ENCODE measurements around the gene APLP2.
"Not testable (repeated sequence)": the region's sequence is repeated elsewhere in the genome, so short reads cannot be mapped to it uniquely, and the experiment has no call there.

Gene APLP2

DNA sequence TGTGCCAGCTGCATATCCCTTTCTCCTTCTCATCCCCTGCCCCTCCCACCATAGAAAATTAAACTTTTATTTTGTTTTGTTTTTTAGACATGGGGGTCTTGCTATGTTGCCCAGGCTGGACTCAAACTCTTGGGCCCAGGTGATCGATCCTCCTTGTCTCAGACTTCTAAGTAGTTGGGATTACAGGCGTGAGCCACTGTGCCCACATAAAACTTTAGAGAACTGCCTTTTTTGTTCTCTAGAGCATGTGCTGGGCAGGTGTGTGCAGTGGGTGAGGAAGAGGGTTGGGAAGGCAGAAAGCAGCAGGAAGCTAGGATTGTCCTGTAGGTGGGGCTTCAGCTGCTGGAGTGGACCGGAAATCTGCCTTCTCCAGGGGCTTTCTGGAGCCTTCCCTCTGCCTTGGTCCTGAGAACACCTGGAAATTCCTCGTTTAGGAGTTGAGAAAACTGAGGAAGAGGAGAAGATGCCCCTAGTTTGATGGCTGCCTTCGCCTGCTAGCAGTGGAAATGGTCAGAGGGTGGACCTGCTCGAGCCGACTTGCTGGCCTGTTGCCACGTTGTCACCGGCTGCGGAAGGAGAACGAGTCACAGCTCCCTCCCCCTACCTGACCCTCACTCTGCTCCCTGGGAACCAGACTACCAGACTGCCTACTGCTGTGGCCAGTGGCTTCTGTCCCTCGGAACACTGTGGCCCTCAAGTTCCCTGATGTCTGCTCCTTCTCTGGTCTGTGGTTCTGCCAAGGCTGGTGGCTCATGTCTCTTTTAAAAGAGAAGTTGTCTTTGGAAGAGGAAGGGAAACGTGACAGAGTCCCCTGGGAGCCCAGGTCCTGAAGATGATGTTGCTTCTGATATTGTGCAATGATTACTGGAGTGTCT lies 93.9 kb downstream of the APLP2 start:
- TF ChIP-seq ZNF274 (IDR thresholded peaks at IDR 0.05; ENCODE audit: low read depth, low read length) = no peak
- no peak overlapping the region for H3K4me3 ChIP-seq (ENCODE audit: low read length)

DNA sequence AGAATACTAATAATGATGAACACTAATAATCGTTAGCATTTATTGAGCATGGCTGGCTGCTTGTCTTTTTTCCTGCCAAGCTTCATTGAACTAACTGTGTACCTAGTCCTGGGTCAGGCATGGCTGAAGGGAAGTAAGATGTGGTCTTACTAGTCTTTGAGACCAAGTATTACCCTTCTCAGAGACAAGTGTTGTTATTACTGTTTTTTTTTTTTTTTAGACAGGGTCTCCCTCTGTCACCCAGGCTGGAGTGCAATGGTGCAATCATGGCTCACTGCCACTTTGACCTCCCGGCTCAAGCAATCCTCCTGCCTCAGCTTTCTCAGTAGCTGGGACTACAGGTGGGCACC lies 94.5 kb downstream of the APLP2 start:
- TF ChIP-seq ZNF274 (IDR thresholded peaks at IDR 0.05; ENCODE audit: low read depth, low read length) = no peak
- no peak overlapping the region for H3K4me3 ChIP-seq (ENCODE audit: low read length)

DNA sequence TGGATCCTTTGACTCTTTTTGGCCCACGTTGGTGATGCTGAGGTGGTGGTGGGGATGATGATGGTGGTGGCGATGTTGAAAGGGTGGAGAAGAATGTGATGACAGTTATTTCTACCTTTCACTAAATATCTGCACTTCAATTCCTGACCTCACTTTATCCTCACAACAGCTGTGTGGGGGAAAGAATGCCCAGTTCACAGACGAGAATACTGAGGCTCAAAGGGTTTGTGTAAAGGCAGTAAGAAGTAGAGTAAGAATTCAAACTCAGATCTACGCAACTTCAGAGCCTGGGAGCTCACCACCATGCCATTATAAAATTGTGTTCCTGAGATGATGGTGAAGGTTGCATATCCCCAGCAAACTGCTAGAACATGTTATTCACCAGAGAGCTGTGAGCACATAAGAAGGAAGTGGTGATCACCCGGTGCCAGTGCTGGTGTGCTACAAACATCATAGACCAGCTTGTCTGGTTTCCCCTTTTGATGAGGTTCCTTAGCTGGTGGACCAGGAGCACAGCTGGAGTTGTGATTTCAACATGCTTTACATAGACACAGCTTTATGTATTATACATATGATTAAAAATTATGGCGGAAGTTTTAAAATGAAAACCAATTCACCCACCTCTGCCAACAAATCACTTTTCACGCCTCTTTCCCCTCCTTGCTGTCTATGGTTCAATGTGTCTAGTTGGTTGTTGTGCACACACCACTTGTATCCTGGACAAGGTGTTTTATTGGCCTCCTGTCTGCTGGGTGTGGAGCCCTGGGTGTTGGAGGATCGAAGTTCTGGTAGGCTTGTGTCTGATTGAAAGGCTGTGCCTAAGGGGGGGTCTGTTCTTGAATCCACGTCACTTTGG lies 96.1 kb downstream of the APLP2 start:
- no peak overlapping the region for H3K4me3 ChIP-seq (ENCODE audit: low read length)
- no peak for TF ChIP-seq ZNF274 (IDR thresholded peaks at IDR 0.05; ENCODE audit: low read depth, low read length)

DNA sequence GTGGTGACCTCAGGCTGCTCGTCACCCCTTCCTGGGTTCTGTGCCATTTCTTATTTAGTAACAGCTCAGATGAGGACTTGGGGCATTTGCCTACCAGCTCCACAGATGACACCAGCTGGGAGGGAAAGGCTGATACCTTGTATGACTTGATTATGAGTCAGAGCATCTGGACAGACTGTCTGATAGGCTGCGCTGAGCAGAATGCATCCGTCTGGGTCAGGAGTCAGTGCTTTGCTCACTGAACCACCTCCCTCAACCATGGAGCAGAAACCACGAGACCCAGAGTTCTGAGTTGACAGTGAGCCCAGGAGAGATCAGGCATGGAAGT lies 96.7 kb downstream of the APLP2 start:
- no peak for TF ChIP-seq ZNF274 (IDR thresholded peaks at IDR 0.05; ENCODE audit: low read depth, low read length)
- no peak overlapping the region for H3K4me3 ChIP-seq (ENCODE audit: low read length)

DNA sequence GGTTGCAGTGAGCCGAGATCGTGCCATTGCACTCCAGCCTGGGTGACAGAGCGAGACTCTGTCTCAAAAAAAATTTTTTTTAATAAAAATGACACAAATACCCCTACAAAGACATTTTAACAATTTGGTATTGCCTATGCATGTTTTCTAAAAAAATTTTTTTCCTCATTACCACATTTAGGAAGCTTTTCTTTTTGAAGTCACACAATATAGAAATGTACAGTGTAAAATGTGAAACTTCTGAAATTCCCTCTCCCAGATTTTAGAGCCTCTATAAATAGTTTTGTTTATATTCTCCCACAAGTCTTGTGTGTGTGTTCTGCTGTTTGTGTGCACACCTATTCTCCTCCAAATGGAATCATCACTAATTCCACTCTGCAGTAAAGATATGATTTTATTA lies 97.5 kb downstream of the APLP2 start:
- H3K4me3 ChIP-seq (ENCODE audit: low read length) = no peak overlapping the region
- TF ChIP-seq ZNF274 (IDR thresholded peaks at IDR 0.05; ENCODE audit: low read depth, low read length) = no peak

DNA sequence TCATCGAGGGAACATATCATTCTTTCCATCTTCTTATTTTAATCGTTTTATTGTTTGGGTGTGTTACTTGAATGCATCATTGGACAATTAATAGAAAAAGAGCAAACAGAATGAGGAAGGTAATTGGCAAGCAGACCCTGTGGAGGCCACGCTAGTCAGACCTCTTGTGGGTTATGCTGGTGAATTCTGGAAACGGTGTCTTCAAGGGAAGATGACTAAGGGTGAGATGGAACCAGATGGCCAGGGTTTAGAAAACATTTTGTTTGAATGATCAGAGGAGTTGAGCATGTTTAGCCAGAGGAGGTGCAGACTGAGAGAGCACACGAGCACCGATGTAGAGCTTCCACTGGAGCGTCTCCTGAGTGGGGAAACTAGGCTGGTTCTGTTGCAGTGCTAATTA lies 98.4 kb downstream of the APLP2 start:
- no peak overlapping the region for H3K4me3 ChIP-seq (ENCODE audit: low read length)
- TF ChIP-seq ZNF274 (IDR thresholded peaks at IDR 0.05; ENCODE audit: low read depth, low read length) = no peak

DNA sequence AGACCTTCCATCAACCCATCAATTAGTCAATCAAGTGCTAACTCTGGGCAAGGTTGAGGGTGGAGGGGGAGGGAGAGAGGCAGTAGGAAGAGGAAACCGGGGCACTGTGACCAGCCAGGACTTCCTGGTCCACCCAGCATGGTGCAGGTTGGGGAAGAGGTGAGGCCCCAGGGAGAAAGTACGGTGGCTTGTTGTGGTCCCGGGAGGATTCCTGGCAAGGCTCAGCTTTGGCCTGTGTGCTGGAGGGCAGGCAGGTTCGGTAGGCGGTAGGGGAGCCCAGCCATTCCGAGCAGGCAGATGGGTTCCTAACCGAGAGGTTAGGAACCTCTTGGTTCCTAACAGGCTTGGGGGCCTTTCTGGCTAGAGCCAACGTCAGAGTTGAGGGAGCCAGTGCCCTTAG lies 100.7 kb downstream of the APLP2 start:
- no peak for TF ChIP-seq ZNF274 (IDR thresholded peaks at IDR 0.05; ENCODE audit: low read depth, low read length)
- H3K4me3 ChIP-seq (ENCODE audit: low read length) = no peak overlapping the region

DNA sequence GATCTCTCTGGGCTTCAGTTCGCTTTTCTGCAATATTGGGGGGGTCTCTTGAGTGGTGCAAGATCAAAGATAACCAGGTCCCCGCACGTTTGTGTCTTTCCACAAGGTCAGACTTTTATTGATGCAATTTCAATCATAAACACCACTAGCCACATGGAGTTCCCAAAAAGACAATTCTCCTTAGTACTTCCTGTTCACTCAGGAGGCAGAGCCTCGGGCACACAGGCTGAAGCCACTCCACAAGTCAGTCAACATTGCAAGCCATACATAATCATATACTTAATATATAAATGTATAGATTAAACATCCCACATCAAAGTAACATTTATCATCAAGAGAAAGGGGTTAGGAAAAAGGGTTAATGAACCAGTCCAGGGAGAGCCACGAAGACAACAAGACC lies 101.8 kb downstream of the APLP2 start:
- TF ChIP-seq ZNF274 (IDR thresholded peaks at IDR 0.05; ENCODE audit: low read depth, low read length) = no peak
- no peak overlapping the region for H3K4me3 ChIP-seq (ENCODE audit: low read length)

DNA sequence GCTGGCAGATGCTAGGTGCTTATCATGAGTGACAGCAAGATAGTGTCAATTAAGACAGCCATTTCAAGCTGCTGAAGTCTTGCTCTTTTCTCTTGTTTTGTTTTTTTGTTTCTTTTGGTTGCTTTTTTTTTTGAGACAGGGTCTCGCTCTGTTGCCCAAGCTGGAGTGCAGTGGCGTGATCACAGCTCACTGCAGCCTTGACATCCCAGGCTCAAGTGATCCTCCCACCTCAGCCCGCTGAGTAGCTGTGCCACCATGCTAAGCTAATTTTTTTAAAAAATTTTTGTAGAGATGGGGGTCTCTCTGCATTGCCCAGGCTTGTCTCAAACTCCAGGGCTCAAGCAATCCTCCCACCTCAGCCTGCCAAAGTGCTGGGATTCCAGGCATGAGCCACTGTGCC lies 102.3 kb downstream of the APLP2 start:
- H3K4me3 ChIP-seq (ENCODE audit: low read length) = not testable (repeated sequence)

DNA sequence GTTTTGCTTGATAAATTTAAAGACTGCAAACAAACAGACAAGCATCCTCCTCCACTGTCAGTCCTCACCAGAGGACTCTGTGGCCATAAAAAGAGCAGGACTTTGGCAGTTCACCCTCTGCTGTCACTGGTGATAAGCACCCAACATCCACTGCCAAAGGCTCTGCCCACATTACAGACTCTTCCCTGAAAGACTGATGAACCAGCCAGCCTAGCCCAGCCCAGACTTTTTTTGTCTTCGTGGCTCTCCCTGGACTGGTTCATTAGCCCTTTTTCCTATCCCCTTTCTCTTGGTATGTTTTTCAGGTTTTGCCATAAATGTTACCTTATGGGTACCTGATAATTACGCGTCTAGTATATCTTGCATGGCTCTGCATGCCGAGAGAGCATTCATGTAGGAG lies 104.9 kb downstream of the APLP2 start:
- no peak for TF ChIP-seq ZNF274 (IDR thresholded peaks at IDR 0.05; ENCODE audit: low read depth, low read length)
- H3K4me3 ChIP-seq (ENCODE audit: low read length) = no peak overlapping the region

DNA sequence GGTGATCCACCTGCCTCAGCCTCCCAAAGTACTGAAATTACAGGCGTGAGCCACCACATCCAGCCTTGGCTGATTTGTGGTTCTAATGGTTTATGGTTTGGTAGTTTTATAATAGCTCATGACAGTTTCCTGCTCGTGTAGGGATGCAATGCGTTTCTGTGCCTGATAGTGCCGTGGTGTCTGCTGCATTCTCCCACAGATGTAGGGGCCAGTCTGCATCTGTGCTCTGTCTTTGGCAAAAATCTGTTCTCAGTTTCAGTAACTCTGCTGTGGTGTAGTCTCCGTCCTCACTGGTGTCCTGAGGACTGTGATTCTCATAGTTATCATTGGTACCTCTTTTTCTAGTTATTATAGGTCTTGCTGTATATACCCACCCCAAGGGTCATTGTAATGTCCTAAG lies 106.2 kb downstream of the APLP2 start:
- no peak for TF ChIP-seq ZNF274 (IDR thresholded peaks at IDR 0.05; ENCODE audit: low read depth, low read length)
- H3K4me3 ChIP-seq (ENCODE audit: low read length) = no peak overlapping the region

DNA sequence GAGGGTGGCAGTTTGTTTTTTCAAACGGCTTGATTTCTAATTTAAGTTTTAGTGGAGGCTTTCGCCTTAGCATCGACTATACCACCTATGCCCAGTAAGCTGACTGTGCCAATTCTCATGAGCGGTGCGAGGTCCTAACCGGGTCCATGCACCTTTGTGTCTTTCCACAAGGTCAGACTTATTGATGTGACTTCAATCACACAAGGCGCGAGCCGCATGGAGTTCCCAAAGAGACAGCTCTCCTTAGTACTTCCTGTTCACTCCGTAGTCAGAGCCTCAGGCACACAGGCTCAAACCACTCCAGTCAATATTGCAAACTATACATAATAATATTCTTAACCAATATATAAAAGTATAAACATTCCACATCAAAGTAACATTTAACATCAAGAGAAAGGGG lies 108.1 kb downstream of the APLP2 start:
- no peak for TF ChIP-seq ZNF274 (IDR thresholded peaks at IDR 0.05; ENCODE audit: low read depth, low read length)
- H3K4me3 ChIP-seq (ENCODE audit: low read length) = no peak overlapping the region

DNA sequence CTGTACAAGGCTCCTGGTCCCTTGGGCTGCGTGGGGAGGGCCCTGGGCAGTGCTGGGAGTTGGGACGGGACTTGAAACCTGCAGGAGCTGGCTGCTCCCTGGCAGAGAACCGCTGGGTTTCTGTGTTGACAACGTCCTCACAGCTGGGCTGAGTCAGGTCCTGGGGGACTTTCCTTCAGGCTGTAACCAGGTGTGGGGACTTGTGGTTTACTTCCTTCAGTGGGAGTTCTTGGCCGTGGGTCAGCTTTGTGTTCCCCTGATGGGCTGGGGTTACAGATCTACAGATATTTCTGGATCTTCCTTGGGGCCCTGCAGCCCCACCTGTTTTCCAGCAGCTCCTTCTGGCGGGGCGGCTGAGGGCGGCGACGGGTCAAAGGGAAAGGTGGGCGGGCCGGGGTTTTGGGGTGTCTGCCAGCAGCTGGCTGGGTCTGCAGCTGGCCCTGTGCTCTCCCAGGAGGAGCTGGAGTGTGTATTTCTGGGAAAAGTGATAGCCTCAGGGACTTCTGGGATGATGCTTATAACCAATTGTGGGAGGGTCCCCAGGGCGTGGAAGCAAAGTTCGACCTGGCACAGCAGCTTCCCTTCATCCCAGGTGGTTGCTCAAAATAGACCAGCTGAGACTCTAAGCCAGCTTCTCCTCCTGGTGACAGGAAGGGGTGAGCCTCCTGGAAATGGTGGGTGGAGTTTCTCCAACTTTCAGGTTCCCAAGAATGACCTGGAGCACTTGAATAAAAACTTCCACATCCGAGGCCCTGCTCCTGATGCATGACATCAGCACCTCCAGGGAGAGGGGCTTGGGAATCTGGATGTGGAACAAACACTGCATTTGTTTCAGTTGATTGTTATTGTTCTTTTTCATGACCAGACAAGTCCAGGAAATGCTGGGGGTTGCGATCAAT lies 109.0 kb downstream of the APLP2 start:
- no peak overlapping the region for H3K4me3 ChIP-seq (ENCODE audit: low read length)
- no peak for TF ChIP-seq ZNF274 (IDR thresholded peaks at IDR 0.05; ENCODE audit: low read depth, low read length)
